ENCODE measurements around the gene VTI1A.

GRCh38 chr10:112497347-112497950, 50.4 kb downstream of the VTI1A start:
- no peak for TF ChIP-seq CTCF (IDR thresholded peaks at IDR 0.05; ENCODE audit: poor library complexity, severe bottlenecking)
- no peak for TF ChIP-seq EZH2 (IDR thresholded peaks at IDR 0.05; ENCODE audit: borderline replicate concordance, insufficient read depth, low read length, poor library complexity, severe bottlenecking)
- no peak for TF ChIP-seq MXI1 (conservative IDR thresholded peaks at IDR 0.05; ENCODE audit: poor library complexity, severe bottlenecking)
- no peak for TF ChIP-seq REST (IDR thresholded peaks at IDR 0.05; ENCODE audit: borderline replicate concordance)
